ENCODE data around the gene SLC23A2.

SLC23A2 gene

GRCh38 chr20:4962241-4962855, 39.0 kb downstream of the SLC23A2 start:
- DNase-seq, result no peak

DNA sequence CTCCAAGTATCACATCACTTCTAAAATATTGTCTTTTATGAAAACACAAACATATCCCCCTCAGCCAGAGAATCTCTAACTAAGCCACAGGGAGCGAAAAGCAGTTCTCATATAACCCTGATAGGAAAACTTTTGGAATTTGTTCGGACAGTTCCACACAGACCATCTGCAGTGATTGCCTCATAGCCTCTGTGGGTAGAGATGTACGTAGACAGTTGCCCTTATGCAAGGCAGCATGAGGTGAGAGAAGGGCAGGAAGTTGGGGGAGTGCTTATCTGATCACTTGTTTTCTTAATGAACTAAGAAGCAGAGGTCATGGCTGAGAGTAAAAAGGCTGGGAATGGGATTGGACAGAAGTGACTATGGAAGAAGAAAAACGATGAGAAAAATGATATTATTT, 39.6 kb downstream of the SLC23A2 start:
- no peak for DNase-seq

GRCh38 chr20:4959592-4959991, 41.7 kb downstream of the SLC23A2 start:
- no peak for DNase-seq

DNA sequence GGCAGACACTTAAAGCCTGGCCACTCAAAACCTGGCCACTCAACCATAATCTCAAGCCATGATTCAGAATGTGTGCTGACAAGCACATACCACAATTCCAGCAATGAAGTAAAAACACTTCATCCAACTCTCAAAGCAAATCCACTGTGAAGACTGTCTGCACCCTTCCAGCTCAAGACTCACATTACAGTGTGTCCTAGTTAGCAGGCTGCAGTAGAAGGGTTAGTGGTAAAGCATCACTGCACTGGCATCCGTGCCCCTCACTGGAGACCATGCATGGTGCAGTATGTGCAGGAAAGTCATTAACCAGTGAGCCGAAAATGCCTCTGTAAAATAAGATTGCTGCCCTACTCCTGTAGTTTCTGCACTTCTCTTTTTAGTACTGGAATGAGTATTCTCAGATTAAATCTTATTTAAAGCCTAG, 43.4 kb downstream of the SLC23A2 start:
- no peak for DNase-seq

DNA sequence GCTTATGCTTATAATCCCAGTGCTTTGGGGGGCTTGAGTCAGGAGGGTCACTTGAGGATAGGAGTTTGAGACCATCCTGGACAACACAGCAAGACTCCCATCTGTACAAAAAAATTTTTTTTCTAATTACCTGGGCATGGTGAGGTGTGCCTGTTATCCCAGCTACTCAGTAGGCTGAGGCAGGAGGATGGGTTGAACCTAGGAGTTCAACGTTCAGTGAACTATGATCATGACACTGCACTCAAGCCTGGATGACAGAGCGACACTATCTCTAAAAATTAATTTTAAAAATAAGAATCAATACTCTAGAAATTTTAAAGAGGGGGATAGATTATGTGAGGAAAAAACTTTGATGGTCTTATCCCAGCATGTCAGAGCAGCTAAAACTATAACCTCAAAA, 44.1 kb downstream of the SLC23A2 start:
- no peak for DNase-seq

DNA sequence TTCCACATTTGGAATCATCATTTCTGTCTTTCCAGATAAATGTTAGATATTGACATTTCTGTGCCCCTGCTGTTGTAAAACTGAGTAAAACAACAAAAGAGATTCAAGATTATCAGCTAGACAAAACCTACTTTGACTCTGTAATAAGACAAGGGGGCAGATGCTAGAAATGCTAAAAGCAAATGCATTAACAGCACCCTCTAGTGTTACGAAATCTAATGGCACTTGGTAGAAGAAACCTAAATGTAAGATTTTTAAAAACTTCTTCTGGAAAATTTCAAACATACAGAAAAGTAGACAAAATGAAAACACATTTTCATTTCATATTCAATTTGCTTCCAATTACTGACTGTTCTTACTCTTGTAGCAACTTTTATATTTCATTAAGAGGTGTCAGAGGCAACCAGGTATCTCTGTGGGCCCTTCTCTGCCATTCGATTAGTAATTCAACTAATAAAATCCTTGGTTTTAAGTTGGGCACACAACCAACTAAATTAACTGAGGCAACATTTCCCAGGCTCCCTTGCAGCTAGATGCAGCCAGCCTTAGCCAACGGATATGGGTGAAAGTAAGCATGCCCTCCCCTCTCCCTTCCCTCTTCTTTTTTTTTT, 45.0 kb downstream of the SLC23A2 start:
- no peak for DNase-seq

DNA sequence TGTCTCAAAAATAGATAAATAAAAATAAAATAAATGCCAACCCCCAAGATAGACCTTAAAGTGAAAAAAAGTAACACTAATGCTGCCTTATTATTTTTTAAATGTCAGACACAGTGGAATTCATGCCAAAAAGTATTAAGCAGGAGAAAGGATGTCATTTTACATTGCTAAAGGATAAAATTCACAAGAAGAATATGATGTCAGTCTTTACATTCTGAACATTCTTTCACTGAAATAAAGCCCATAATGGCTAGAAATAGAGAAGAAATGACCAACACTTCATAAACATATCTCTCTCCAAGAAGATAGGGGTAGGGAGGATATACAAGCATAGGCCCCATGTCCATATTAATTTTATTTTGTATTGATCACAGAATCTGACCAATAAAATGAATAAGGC, 47.4 kb downstream of the SLC23A2 start:
- no peak for DNase-seq

DNA sequence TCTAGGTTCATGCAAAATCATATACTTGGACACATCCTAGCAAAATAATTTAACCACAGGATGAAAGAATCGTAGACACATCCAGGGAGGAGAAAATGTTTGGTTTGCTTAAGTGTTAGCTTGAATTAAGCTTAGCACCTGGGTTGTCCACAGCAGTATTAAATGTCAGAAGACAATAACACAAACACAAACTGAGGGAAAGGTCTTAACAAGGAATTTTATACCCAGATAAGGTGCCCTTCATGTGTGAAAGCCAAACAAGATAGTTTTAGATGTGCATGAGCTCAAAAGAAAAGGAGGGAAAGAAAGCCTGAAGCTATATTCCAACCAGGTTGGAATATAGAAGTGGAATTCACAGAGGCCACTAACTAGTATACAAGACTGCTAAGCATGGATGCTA, 49.1 kb downstream of the SLC23A2 start:
- DNase-seq, result no peak

DNA sequence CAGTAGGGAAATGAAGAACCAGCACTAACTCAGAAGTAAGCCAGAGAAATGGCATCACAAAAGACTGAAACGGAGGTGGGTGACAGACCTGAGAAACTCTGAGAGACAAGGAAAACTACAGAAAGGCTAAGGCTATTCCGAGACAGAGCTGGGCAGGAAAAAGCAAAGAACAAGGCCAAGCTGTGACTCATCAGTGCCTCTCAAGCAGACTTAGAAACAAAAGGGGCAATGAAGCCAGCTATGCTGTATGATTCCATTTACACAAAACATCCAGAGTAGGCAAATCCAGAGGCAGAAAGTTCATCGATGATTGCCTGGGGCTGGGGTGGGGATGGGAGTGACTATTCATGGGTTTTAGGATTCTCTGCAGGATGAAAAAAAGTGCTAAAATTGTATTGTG, 50.0 kb downstream of the SLC23A2 start:
- DNase-seq, result no peak

DNA sequence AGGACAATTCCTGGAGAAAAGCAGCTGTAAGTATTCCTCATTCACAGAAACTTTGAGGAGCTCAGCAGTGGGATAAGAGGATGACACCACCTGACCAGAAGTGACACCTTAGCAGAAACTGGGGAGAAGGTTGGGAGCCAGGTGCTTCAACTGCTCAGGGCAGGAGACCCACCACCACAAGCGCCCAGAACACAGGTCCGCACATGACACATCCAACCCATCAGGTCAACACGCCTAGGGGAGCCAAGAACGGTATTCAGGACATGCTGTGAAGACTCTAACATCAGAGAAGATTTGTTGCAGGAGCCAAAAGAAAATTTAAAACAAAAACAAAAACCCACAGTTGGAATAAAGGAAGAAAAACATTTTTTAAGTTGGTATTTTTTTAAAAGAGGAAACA, 50.5 kb downstream of the SLC23A2 start:
- DNase-seq, result no peak

GRCh38 chr20:4950437-4950836, 50.9 kb downstream of the SLC23A2 start:
- no peak for DNase-seq

DNA sequence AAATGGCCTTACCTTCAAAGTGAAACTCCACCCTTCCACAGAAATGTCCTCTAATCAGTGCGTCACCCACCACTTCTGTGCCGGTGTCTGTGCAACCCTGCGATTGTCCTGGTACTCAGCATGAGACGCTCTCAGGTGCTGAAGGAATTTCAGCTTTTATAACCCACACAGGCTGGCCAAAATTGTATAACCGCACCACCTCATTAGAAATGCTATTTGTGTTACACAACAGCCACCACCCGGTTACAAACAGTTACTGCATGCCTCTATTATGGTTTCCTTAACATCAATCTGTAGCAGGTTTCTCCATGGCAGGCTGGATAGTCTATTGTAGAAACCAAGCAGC, 51.5 kb downstream of the SLC23A2 start:
- no peak for DNase-seq

- DNase-seq, result no peak
Measured at GRCh38 chr20:4947817-4948559, 53.3 kb downstream of the SLC23A2 start.

GRCh38 chr20:4946986-4947385, 54.3 kb downstream of the SLC23A2 start:
- no peak for DNase-seq

DNA sequence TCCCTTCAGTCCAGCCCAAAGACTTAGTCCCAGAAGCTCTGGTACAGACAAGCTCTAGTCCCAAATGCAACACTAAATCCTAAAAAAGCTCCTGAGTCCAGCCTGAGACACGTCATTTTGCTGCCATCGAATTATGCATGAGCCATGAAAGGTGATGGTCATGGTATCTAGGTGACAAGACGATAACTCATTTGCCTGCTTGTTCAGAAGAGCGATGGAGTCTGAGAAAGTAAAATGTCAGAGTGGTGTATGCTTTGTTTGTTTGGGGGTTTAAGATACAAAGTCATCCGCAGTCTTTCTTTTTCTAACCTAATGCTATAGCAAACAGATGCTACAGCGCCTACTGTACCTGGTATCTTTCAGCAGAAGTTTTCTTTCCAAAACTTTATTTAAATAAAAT, 54.7 kb downstream of the SLC23A2 start:
- no peak for DNase-seq

DNA sequence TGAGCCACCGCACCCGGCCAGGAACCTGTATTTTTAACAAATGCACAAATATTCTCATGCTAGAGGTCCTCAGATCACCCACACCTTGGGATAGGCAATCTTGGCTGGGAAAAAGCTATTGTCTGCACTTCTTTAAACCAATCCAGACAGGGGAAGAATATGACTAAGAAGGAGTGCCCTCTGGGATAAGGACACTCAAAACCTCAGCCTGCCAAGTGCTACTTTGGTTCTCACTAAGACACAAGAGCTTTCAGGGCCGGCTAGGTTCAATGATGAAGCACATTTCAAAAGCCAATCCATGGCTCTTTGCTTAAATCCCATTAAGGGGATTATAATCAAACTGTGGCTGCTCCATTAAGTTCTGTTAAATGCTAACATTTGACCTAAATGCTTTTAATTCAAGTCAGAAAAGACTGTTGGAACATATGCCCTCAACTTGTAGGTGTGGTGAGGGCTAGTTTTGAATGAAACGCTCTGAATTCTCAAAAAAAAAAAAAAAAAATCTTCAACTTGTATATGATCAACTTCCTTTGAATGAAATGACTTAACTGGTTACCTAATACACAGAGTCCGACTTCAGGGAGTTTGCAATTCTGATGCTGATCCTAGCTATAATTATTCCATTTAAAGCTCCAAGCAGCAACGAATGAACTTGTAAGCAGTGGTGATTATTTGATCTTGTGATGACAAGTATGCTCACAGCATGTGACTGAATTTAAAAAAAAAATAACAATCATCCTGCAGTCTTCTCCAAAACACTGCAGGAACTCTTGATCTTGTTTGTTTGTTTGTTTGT, 56.6 kb downstream of the SLC23A2 start:
- no peak for DNase-seq

DNA sequence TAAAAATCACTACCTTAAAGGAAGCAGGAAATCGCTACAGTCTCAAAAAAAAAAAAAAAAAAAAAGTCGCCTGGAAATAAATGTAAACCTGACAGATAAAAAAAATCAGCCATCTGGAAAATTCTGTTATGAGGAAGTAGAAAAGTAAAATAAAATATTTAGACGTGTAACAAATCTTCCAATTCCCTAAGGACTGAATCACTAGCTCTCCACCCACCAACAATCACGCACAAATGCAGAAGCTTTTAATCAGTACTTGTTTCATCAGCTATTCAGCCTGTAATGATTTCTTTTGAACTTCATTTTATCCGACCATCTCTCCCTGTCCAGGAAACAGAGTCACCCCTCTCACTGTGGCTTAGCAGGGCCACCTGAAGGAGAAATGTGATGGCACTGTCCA, 59.0 kb downstream of the SLC23A2 start:
- DNase-seq, result no peak

DNA sequence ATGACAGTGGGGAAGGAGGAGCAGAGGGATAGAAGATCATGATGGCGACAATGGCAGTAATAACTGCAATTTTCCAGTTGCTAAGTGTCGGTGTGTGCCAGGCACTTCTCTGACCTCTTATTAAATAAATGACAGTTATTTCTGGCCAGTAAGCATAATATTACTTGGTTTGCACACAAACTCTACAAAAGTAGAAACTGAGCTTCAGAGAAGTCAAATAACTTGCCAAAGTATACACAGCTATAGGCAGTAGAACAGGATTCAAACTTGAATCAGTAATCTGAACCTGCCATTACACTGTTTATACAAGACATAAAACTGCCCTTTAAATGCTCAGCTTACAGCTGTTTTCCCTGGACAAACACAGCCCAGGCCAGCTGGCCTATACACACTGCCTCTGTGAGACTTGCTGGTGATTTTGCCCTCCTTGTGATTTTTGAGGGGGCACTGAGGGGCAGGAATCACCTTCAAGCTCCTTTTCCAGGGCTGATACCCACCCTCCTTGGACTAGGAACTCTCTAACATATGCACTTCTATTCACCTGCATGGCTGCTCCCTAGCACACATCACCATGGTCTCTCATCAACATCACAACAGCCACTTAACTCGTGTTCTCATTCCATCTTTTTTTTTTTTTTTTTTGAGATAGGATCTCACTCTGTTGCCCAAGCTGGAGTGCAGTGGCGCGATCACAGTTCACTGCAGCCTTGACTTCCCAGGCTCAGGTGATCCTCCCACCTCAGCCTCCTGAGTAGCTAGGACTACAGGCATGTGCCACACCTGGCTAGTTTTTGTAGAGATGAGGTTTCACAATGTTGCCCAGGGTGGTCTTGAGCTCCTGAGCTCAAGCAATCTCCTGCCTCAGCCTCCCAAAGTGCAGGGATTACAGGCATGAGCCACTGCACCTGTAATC, 63.6 kb downstream of the SLC23A2 start:
- DNase-seq, result no peak

DNA sequence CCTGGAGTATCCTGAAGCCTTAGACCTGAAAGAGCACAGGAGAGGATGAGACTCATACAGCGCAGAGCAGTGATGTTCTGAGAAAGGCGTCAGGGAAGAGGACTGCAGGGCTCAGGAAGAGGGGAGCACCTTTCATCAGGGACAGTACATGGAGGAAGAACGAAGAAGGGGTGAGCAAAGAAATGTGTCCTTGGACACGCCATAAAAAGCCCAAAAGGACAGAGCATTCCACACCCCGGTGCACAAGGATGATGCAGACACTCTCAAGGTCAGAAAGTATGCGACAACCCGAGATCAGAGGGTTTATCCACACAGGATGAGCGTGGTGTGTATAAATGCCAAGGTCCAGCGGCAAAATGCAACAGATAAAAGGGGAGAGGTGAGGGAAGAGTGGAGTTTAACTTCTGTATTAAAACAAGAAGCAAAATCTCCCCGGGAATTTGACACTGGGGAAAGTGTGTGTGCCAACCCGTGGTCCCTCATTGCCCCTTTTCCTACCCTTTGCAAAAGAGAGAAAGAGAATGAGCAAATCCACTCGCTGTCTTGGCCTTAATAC, 64.4 kb downstream of the SLC23A2 start:
- no peak for DNase-seq

DNA sequence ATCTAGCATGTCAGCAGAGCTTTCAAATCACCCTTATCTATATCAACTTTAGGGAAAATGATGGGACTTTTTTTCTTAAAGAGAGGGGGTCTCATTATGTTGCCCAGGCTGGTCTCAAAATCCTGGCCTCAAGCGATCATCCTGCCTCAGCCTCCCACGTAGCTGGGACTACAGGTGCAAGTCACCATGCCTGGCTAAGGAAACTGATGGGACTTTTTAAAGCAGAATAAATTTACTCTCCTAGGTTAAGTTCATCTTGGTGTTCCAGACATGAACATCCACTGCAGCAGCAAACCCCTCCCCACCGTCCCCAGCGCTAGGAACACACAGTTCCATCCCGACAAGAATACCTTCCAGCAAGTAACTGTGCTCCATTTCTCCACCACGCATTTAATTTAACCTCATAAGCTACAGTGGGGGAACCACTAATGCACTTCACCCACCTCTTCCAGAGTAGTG, 64.9 kb downstream of the SLC23A2 start:
- no peak for DNase-seq

DNA sequence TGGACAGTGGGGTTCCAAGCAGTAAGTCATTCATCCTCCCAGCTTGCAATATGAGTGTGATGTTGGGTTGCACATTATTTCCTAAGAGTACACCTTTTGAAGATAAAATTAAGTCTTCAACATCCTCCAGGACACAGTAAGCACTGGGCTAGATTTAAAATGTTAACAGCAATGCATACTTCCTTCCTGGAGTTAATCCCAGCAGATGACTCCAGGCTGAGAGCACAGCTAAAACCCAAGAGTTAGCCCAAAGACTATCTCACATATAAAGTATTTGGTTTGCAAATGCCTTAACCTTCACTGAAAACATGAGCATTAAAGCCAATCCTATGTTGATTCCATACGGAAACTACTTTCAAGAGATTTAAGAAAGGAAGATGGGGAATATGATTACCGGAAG, 69.2 kb downstream of the SLC23A2 start:
- DNase-seq, result no peak

GRCh38 chr20:4929686-4930397, 71.5 kb downstream of the SLC23A2 start:
- no peak for DNase-seq
